Fibroblast of lung (primary cell): ENCODE data around the gene DAD1. TPM values are rescaled to one million over a fixed set of nuclear protein-coding genes. Genes with fewer than 3 reads are reported as not detected.

Experiments
- DNase-seq, 2 donors: peaks; one replicate each; pipeline versions ENCODE4 v3.0.0 to v3.0.0-alpha.2; 2010; ENCODE audit warnings: low read depth in 2 of 2
- H2AFZ ChIP-seq: 2 replicates; pipeline ENCODE4 v1.5.1; 2012; ENCODE audit warnings: low read length, control low read depth, inconsistent platforms
- H3K27ac ChIP-seq: 2 replicates; pipeline ENCODE4 v1.5.1; 2011; ENCODE audit warnings: low read length, control low read depth; ENCODE audit not compliant: insufficient read depth
- H3K27me3 ChIP-seq: 2 replicates; pipeline ENCODE4 v1.5.1; 2011; ENCODE audit warnings: mild to moderate bottlenecking, low read length; ENCODE audit not compliant: control insufficient read depth, insufficient read depth
- H3K36me3 ChIP-seq: 2 replicates; pipeline ENCODE4 v1.5.1; 2011; ENCODE audit warnings: low read length; ENCODE audit not compliant: control insufficient read depth, insufficient read depth
- H3K4me1 ChIP-seq: 2 replicates; pipeline ENCODE4 v1.5.1; 2011; ENCODE audit warnings: low read length; ENCODE audit not compliant: control insufficient read depth, insufficient read depth; ENCODE audit errors: extremely low read depth
- H3K4me2 ChIP-seq: 2 replicates; pipeline ENCODE4 v1.5.1; 2011; ENCODE audit warnings: low read length, control low read depth; ENCODE audit not compliant: insufficient read depth; ENCODE audit errors: extremely low read depth
- H3K4me3 ChIP-seq, 4 experiments: fragments of 200-600 bp in 1 of 4; sonication (generic) in 1 of 4; replicated peaks in 1 of 4; 2 replicates each; pipeline ENCODE4 v1.5.1; 2011 to 2016; ENCODE audit warnings: low read length in 4 of 4, low read depth in 3 of 4, mild to moderate bottlenecking in 3 of 4, control low read depth in 2 of 4, inconsistent platforms in 1 of 4, mixed read lengths in 1 of 4; ENCODE audit not compliant: insufficient read depth in 1 of 4; ENCODE audit errors: control extremely low read depth in 1 of 4
- H3K79me2 ChIP-seq: 2 replicates; pipeline ENCODE4 v1.5.1; 2012; ENCODE audit warnings: mild to moderate bottlenecking, low read length, inconsistent platforms; ENCODE audit not compliant: control insufficient read depth, insufficient read depth
- H3K9ac ChIP-seq: 2 replicates; pipeline ENCODE4 v1.5.1; 2011; ENCODE audit warnings: mild to moderate bottlenecking, low read length, control low read depth; ENCODE audit not compliant: insufficient read depth
- H3K9me3 ChIP-seq: 2 replicates; pipeline ENCODE4 v1.5.1; 2012; ENCODE audit warnings: low read depth, low read length; ENCODE audit not compliant: control insufficient read depth, insufficient read depth
- H4K20me1 ChIP-seq: 2 replicates; pipeline ENCODE4 v1.5.1; 2011; ENCODE audit warnings: low read length; ENCODE audit not compliant: control insufficient read depth, insufficient read depth; ENCODE audit errors: extremely low read depth
- CTCF ChIP-seq, 2 donors: IDR thresholded peaks in 1 of 2; conservative IDR thresholded peaks in 1 of 2; 1 replicate in 1 of 2; 2 replicates in 1 of 2; pipeline ENCODE4 v1.5.1; 2011 to 2012; ENCODE audit warnings: low read length in 2 of 2, control low read depth in 1 of 2, inconsistent platforms in 1 of 2, low read depth in 1 of 2, mild to moderate bottlenecking in 1 of 2
- EZH2 ChIP-seq: IDR thresholded peaks from 2 replicates; pipeline ENCODE4 v1.5.1; 2012; ENCODE audit warnings: low read length, control low read depth, mild to moderate bottlenecking; ENCODE audit errors: missing control alignments
- polyA plus RNA-seq, 2 donors: library from polyadenylated mRNA; depleted of rRNA in 1 of 2; stranded (reverse) in 1 of 2; unstranded in 1 of 2; fragments of >200 nt; gene quantifications; 2 replicates each; pipeline ENCODE4 v1.2.1, GENCODE V29; 2011 to 2012; ENCODE audit warnings: missing spikeins in 1 of 2
- total RNA-seq: library from RNA; depleted of rRNA; stranded (reverse); fragments of >200 nt; gene quantifications from 2 replicates; pipeline ENCODE4 v1.2.1, GENCODE V29; 2014

Gene DAD1
- total and polyA plus RNA-seq, 2 donors (not counting 1 experiment from before 2014, with no cell fraction given): 249 to 623 TPM

GRCh38 chr14:22601996-22602395 is 13.0 kb upstream of the DAD1 start:
- no peak overlapping the region for H3K4me2 ChIP-seq
- H3K9me3 ChIP-seq: no peaks in the 10 kb centered on the region
- no peak overlapping the region for H3K4me3 ChIP-seq
- H3K9ac ChIP-seq: no peak overlapping the region
- H3K27ac ChIP-seq: peak overlapping the region; percentile 67
- H4K20me1 ChIP-seq: no peaks in the 10 kb centered on the region
- peaks cover 8% of the 10 kb centered on the region for H3K79me2 ChIP-seq
- H3K27me3 ChIP-seq: no peaks in the 10 kb centered on the region
- no peak overlapping the region for H2AFZ ChIP-seq
- DNase-seq: no peak
- peaks cover 29% of the 10 kb centered on the region for H3K4me1 ChIP-seq
- TF ChIP-seq CTCF (conservative IDR thresholded peaks at IDR 0.05 in 1 of 2, IDR thresholded peaks at IDR 0.05 in 1 of 2; ENCODE audit: low read depth in 1 of 2, low read length in 2 of 2) (no peak), EZH2 (no peak)
- H3K36me3 ChIP-seq: peaks cover 24% of the 10 kb centered on the region

GRCh38 chr14:22601456-22601855 is 12.4 kb upstream of the DAD1 start:
- Histone ChIP-seq H3K36me3 (peaks cover 22% of the 10 kb centered on the region), H3K9me3 (no peaks in the 10 kb centered on the region), H3K79me2 (peaks cover 8% of the 10 kb centered on the region), H3K4me1 (peaks cover 29% of the 10 kb centered on the region), H3K9ac (no peak overlapping the region), H3K27ac (no peak overlapping the region), H3K27me3 (no peaks in the 10 kb centered on the region), H3K4me2 (no peak overlapping the region), H4K20me1 (no peaks in the 10 kb centered on the region), H3K4me3 (no peak overlapping the region), H2AFZ (no peak overlapping the region)
- no peak for DNase-seq
- TF ChIP-seq EZH2 (no peak), CTCF (conservative IDR thresholded peaks at IDR 0.05 in 1 of 2, IDR thresholded peaks at IDR 0.05 in 1 of 2; ENCODE audit: low read depth in 1 of 2, low read length in 2 of 2) (no peak)

GRCh38 chr14:22600027-22600426 is 11.0 kb upstream of the DAD1 start:
- H3K9me3 ChIP-seq: no peaks in the 10 kb centered on the region
- no peak overlapping the region for H2AFZ ChIP-seq
- H3K79me2 ChIP-seq: peaks cover 8% of the 10 kb centered on the region
- H3K4me3 ChIP-seq: peak overlapping the region in 2 of 4 experiments; percentile 96 to 97
- no peak overlapping the region for H3K9ac ChIP-seq
- peak overlapping the region; percentile 6 for H3K27ac ChIP-seq
- no peak for DNase-seq
- TF ChIP-seq EZH2: no peak
- TF ChIP-seq CTCF (conservative IDR thresholded peaks at IDR 0.05 in 1 of 2, IDR thresholded peaks at IDR 0.05 in 1 of 2; ENCODE audit: low read depth in 1 of 2, low read length in 2 of 2): no peak
- H3K27me3 ChIP-seq: no peaks in the 10 kb centered on the region
- peak overlapping the region; percentile 95 for H3K4me2 ChIP-seq
- H4K20me1 ChIP-seq: no peaks in the 10 kb centered on the region
- peaks cover 29% of the 10 kb centered on the region for H3K4me1 ChIP-seq
- peaks cover 17% of the 10 kb centered on the region for H3K36me3 ChIP-seq
